SK-N-MC (cell line): ENCODE measurements around the gene LTA4H.

Experiments used
- EZH2 ChIP-seq: fragments of 200-600 bp; sonication (generic); IDR thresholded peaks from one replicate; pipeline ENCODE4 v1.6.1; 2017; ENCODE audit warnings: antibody characterized with exemption
- POLR2AphosphoS5 ChIP-seq: IDR thresholded peaks from 2 replicates; pipeline ENCODE4 v1.6.1; 2012; ENCODE audit warnings: mild to moderate bottlenecking, low read depth, low read length, borderline replicate concordance

- TF ChIP-seq EZH2, result no peak
- TF ChIP-seq POLR2AphosphoS5, result no peak
These were observed 50.7 kb downstream of the LTA4H start for GRCh38 chr12:95984682-95985081.
